ENCODE data around the gene FER.
"Not testable (repeated sequence)": the region's sequence is repeated elsewhere in the genome, so short reads cannot be mapped to it uniquely, and the experiment has no call there.

FER gene

GRCh38 chr5:108747111-108747773, 455 bp upstream of the FER start:
- no peak for DNase-seq (ENCODE audit: low read depth)

GRCh38 chr5:108748401-108749127, 867 bp downstream of the FER start:
- peak; percentile 88 for DNase-seq (ENCODE audit: low read depth)

GRCh38 chr5:108749128-108749861, 1.6 kb downstream of the FER start:
- no peak for DNase-seq (ENCODE audit: low read depth)

GRCh38 chr5:108753331-108753730, 5.6 kb downstream of the FER start:
- DNase-seq (ENCODE audit: low read depth): no peak

- no peak for DNase-seq (ENCODE audit: low read depth)
Measured at GRCh38 chr5:108753877-108754276, 6.2 kb downstream of the FER start.

GRCh38 chr5:108760512-108760911, 12.8 kb downstream of the FER start:
- no peak for DNase-seq (ENCODE audit: low read depth)

GRCh38 chr5:108762660-108763059, 15.0 kb downstream of the FER start:
- no peak for DNase-seq (ENCODE audit: low read depth)

GRCh38 chr5:108763222-108763916, 15.7 kb downstream of the FER start:
- no peak for DNase-seq (ENCODE audit: low read depth)

- no peak for DNase-seq (ENCODE audit: low read depth)
Measured at GRCh38 chr5:108765647-108766046, 17.9 kb downstream of the FER start.

GRCh38 chr5:108766916-108767315, 19.2 kb downstream of the FER start:
- not testable (repeated sequence) for DNase-seq (ENCODE audit: low read depth)

GRCh38 chr5:108769352-108769751, 21.7 kb downstream of the FER start:
- no peak for DNase-seq (ENCODE audit: low read depth)

GRCh38 chr5:108772626-108773025, 24.9 kb downstream of the FER start:
- DNase-seq (ENCODE audit: low read depth): no peak

GRCh38 chr5:108773330-108773729, 25.6 kb downstream of the FER start:
- DNase-seq (ENCODE audit: low read depth): no peak

GRCh38 chr5:108774079-108774478, 26.4 kb downstream of the FER start:
- not testable (repeated sequence) for DNase-seq (ENCODE audit: low read depth)

- DNase-seq (ENCODE audit: low read depth): not testable (repeated sequence)
Measured at GRCh38 chr5:108777582-108777981, 29.9 kb downstream of the FER start.

GRCh38 chr5:108784577-108784976, 36.9 kb downstream of the FER start:
- DNase-seq (ENCODE audit: low read depth): not testable (repeated sequence)

GRCh38 chr5:108786806-108787483, 39.2 kb downstream of the FER start:
- DNase-seq (ENCODE audit: low read depth): no peak

GRCh38 chr5:108788142-108788541, 40.4 kb downstream of the FER start:
- no peak for DNase-seq (ENCODE audit: low read depth)

- no peak for DNase-seq (ENCODE audit: low read depth)
Measured at GRCh38 chr5:108793207-108793606, 45.5 kb downstream of the FER start.

- DNase-seq (ENCODE audit: low read depth): not testable (repeated sequence)
Measured at GRCh38 chr5:108794349-108794748, 46.7 kb downstream of the FER start.

- DNase-seq (ENCODE audit: low read depth): no peak
Measured at GRCh38 chr5:108797396-108797795, 49.7 kb downstream of the FER start.

GRCh38 chr5:108797986-108798385, 50.3 kb downstream of the FER start:
- DNase-seq (ENCODE audit: low read depth): no peak
